ENCODE data around the gene FMN1. TPM values are rescaled to one million over a fixed set of nuclear protein-coding genes. Genes with fewer than 3 reads are reported as not detected.

Gene FMN1
- total and polyA plus RNA-seq, 7 donors = 0.21 to 20.0 (median 2.5) TPM

DNA sequence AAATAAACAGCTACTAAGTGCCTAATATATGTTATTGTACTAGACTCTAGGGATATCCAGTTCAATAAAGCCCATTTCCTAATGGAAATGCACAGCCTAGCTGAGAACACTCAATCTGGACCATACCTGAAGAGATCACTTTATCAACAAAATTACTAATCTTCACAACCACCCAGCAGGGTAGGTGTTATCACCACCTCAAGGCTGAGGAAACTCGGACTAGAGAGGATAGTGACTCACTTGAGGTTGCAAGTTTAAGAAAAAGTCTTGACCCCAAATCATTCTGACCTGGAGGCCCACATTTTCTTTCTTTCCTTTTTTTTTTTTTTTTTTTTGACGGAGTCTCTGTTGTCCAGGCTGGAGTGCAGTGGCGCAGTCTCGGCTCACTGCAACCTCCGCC lies 3.1 kb upstream of the FMN1 start:
- 93 to 97% (median 95%) methylated on average over 4 to 5 of the region's 5 CpGs for WGBS, 3 donors
- ATAC-seq (no peak), DNase-seq (no peak)
- intact Hi-C loops (cut with DNase I) = no loop called here
- Histone ChIP-seq H3K4me3 (no peak overlapping the region), H3K4me1 (peaks cover 10% of the 10 kb centered on the region), H3K36me3 (ENCODE audit: insufficient read depth in 1 of 2, low read depth in 1 of 2) (no peaks in the 10 kb centered on the region), H3K27me3 (ENCODE audit: insufficient read depth in 3 of 3, low read length in 2 of 3) (no peaks in the 10 kb centered on the region), H3K9me3 (no peaks in the 10 kb centered on the region), H3K27ac (no peak overlapping the region)
- TF ChIP-seq, protein P1, sequence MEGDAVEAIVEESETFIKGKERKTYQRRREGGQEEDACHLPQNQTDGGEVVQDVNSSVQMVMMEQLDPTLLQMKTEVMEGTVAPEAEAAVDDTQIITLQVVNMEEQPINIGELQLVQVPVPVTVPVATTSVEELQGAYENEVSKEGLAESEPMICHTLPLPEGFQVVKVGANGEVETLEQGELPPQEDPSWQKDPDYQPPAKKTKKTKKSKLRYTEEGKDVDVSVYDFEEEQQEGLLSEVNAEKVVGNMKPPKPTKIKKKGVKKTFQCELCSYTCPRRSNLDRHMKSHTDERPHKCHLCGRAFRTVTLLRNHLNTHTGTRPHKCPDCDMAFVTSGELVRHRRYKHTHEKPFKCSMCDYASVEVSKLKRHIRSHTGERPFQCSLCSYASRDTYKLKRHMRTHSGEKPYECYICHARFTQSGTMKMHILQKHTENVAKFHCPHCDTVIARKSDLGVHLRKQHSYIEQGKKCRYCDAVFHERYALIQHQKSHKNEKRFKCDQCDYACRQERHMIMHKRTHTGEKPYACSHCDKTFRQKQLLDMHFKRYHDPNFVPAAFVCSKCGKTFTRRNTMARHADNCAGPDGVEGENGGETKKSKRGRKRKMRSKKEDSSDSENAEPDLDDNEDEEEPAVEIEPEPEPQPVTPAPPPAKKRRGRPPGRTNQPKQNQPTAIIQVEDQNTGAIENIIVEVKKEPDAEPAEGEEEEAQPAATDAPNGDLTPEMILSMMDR (IDR thresholded peaks at IDR 0.05) = no peak

DNA sequence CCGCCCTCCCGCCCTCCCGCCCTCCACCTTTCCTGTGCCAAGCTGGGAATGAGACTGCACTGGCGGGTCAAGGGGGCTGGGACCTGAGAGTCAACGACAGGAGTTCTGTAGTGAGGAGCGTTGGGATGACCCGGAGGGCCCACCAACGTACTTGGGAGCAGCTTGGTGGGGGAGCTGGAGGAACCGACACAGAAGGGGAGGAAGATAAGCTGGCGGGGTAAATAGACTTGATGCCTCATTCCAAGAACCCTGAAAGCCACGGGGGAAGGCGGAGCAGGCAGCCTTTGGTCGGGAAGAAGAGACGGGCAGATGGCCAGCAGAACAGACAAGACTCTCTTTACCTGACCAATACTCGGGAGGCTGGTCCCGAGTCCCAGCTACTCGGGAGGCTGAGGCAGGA lies 277 bp downstream of the FMN1 start:
- H3K27me3 ChIP-seq (ENCODE audit: insufficient read depth in 3 of 3, low read length in 2 of 3) = no peaks in the 10 kb centered on the region
- TF ChIP-seq, protein P1 (IDR thresholded peaks at IDR 0.05) = no peak
- peaks cover 10% of the 10 kb centered on the region for H3K4me1 ChIP-seq
- intact Hi-C loops (cut with DNase I) = no loop called here
- H3K9me3 ChIP-seq = no peaks in the 10 kb centered on the region
- H3K36me3 ChIP-seq (ENCODE audit: insufficient read depth in 1 of 2, low read depth in 1 of 2) = no peaks in the 10 kb centered on the region
- no peak overlapping the region for H3K27ac ChIP-seq
- ATAC-seq (peak in 1 of 4 donors; percentile 3), DNase-seq (peak in 1 of 2 donors; percentile 51)
- 9 to 14% (median 11%) methylated on average over 17 of the region's 17 CpGs for WGBS, 3 donors
- H3K4me3 ChIP-seq = peak overlapping the region; percentile 56

DNA sequence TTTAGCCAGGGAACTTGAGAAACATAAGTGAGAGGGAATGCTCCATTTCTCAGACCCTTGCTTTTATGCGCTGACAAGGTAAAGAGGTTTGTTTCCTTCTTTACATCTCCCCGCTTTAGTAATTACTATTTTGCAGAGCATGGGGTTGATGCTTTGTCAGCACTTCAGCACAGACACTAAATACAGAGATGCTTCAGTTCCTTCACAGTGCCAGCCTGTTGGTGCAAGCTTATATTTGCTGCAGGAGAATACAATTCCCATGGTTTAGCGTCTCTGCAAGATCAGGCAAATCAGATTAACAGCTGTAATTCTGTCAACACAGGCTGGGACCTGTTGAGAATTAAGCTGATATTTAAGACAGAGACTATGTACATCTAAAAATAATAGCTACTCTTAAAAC lies 2.9 kb downstream of the FMN1 start:
- no peaks in the 10 kb centered on the region for H3K9me3 ChIP-seq
- no peaks in the 10 kb centered on the region for H3K27me3 ChIP-seq (ENCODE audit: insufficient read depth in 3 of 3, low read length in 2 of 3)
- intact Hi-C loops (cut with DNase I) = no loop called here
- 77 to 87% (median 79%) methylated on average over 3 of the region's 3 CpGs for WGBS, 3 donors
- H3K4me1 ChIP-seq = peaks cover 15% of the 10 kb centered on the region
- ATAC-seq (no peak), DNase-seq (no peak)
- no peak overlapping the region for H3K4me3 ChIP-seq
- H3K36me3 ChIP-seq (ENCODE audit: insufficient read depth in 1 of 2, low read depth in 1 of 2) = no peaks in the 10 kb centered on the region
- TF ChIP-seq, protein P1 (IDR thresholded peaks at IDR 0.05) = no peak
- H3K27ac ChIP-seq = no peak overlapping the region

GRCh38 chr15:33190539-33190938 lies 4.0 kb downstream of the FMN1 start:
- ATAC-seq (no peak), DNase-seq (no peak)
- H3K4me1 ChIP-seq = peaks cover 11% of the 10 kb centered on the region
- H3K4me3 ChIP-seq = no peak overlapping the region
- H3K27me3 ChIP-seq (ENCODE audit: insufficient read depth in 3 of 3, low read length in 2 of 3) = no peaks in the 10 kb centered on the region
- no peaks in the 10 kb centered on the region for H3K36me3 ChIP-seq (ENCODE audit: insufficient read depth in 1 of 2, low read depth in 1 of 2)
- H3K27ac ChIP-seq = no peak overlapping the region
- TF ChIP-seq, protein P1 (IDR thresholded peaks at IDR 0.05) = no peak
- intact Hi-C loops (cut with DNase I) = no loop called here
- H3K9me3 ChIP-seq = no peaks in the 10 kb centered on the region
- WGBS, 3 donors = 84 to 88% (median 85%) methylated on average over 9 of the region's 9 CpGs

DNA sequence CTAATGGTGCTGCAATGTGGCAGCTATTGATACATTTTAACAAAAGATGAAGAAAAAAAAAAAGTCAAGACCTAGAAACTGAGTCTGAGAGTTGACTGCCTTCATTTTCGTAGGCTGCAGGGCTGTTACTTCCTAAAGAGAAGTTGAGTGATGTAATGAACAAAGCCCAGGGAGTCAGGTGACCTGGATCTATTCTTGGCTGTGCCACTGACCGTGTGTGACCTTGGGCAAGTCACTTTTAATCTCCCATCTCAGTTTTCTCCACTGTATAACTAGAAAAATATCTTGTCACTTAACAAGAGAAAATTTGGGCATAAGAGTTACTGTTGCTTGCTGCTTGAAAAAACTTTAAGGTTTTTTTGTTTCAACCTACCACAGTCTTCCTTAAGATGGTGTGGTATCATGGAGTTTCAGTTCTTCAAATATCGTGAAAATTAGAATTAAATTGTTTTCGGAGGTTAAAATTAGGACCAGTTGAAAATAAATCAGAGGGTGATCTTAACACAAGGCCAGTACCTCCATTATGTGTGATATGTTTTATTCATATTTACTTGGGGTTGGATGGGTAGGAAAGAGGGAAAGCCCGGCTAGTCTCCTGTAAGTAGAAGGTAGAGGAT lies 5.8 kb downstream of the FMN1 start:
- no peaks in the 10 kb centered on the region for H3K9me3 ChIP-seq
- peak; percentile 71 to 88 (median 87) for ATAC-seq
- H3K27ac ChIP-seq = no peak overlapping the region
- 52 to 62% (median 58%) methylated on average over 5 of the region's 5 CpGs for WGBS, 3 donors
- H3K27me3 ChIP-seq (ENCODE audit: insufficient read depth in 3 of 3, low read length in 2 of 3) = no peaks in the 10 kb centered on the region
- TF ChIP-seq, protein P1 (IDR thresholded peaks at IDR 0.05) = no peak
- H3K36me3 ChIP-seq (ENCODE audit: insufficient read depth in 1 of 2, low read depth in 1 of 2) = no peaks in the 10 kb centered on the region
- H3K4me1 ChIP-seq = peaks cover 5% of the 10 kb centered on the region
- no peak for DNase-seq
- no peak overlapping the region for H3K4me3 ChIP-seq
- intact Hi-C loops (cut with DNase I) = no loop called here

Data from psoas muscle (tissue), 8 donors.